MM.1S (cell line): ENCODE data around the gene VEPH1.

ENCODE experiments used
- DNase-seq: peaks from one replicate; pipeline ENCODE4 v3.0.0-alpha.2; 2015
- H2AFZ ChIP-seq: fragments of 300-600 bp; sonication (generic); 2 replicates; pipeline ENCODE4 v1.6.0; 2016; ENCODE audit warnings: antibody characterized with exemption, low read length
- H3F3A ChIP-seq: fragments of 300-600 bp; sonication (generic); 2 replicates; pipeline ENCODE4 v1.6.1; 2016; ENCODE audit warnings: mild to moderate bottlenecking, antibody characterized with exemption, low read length, moderate library complexity, mixed read lengths; ENCODE audit not compliant: insufficient read depth
- H3K27ac ChIP-seq: fragments of 300-600 bp; sonication (generic); 2 replicates; pipeline ENCODE4 v1.5.1; 2016; ENCODE audit warnings: mild to moderate bottlenecking, low read length
- H3K27me3 ChIP-seq: fragments of 300-600 bp; sonication (generic); replicated peaks from 2 replicates; pipeline ENCODE4 v1.6.0; 2016; ENCODE audit warnings: low read length; ENCODE audit not compliant: insufficient read depth
- H3K36me3 ChIP-seq: fragments of 300-600 bp; sonication (generic); replicated peaks from 2 replicates; pipeline ENCODE4 v1.6.1; 2016; ENCODE audit warnings: mild to moderate bottlenecking, low read length, mixed read lengths; ENCODE audit not compliant: insufficient read depth
- H3K4me1 ChIP-seq: fragments of 300-600 bp; sonication (generic); 2 replicates; pipeline ENCODE4 v1.6.1; 2016; ENCODE audit warnings: low read length, mixed read lengths
- H3K4me2 ChIP-seq: fragments of 300-600 bp; sonication (generic); 2 replicates; pipeline ENCODE4 v1.6.0; 2016; ENCODE audit warnings: low read depth, low read length
- H3K4me3 ChIP-seq: fragments of 300-600 bp; sonication (generic); 2 replicates; pipeline ENCODE4 v1.5.1; 2016; ENCODE audit warnings: low read length, mixed read lengths
- H3K79me2 ChIP-seq: fragments of 300-600 bp; sonication (generic); 2 replicates; pipeline ENCODE4 v1.6.1; 2016; ENCODE audit warnings: mixed run types, low read length, mixed read lengths
- H3K9ac ChIP-seq: fragments of 300-600 bp; sonication (generic); 2 replicates; pipeline ENCODE4 v1.6.1; 2016; ENCODE audit warnings: low read length, mixed read lengths
- H3K9me2 ChIP-seq: fragments of 300-600 bp; sonication (generic); replicated peaks from 2 replicates; pipeline ENCODE4 v1.6.1; 2016; ENCODE audit warnings: mild to moderate bottlenecking, low read length, mixed read lengths; ENCODE audit not compliant: insufficient read depth
- H3K9me3 ChIP-seq: fragments of 300-600 bp; sonication (generic); replicated peaks from 2 replicates; pipeline ENCODE4 v1.6.1; 2016; ENCODE audit warnings: mild to moderate bottlenecking, low read length, mixed read lengths; ENCODE audit not compliant: insufficient read depth
- H4K20me1 ChIP-seq: fragments of 300-600 bp; sonication (generic); 2 replicates; pipeline ENCODE4 v1.6.1; 2016; ENCODE audit warnings: mild to moderate bottlenecking, low read length, moderate library complexity, mixed read lengths; ENCODE audit not compliant: insufficient read depth
- EZH2 ChIP-seq: fragments of 300-600 bp; sonication (generic); optimal IDR thresholded peaks from 2 replicates; pipeline ENCODE3; 2017; ENCODE audit warnings: low read depth, mild to moderate bottlenecking, antibody characterized with exemption, low read length, mixed read lengths
- EZH2phosphoT487 ChIP-seq: fragments of 300-600 bp; sonication (generic); IDR thresholded peaks from 2 replicates; pipeline ENCODE4 v1.6.1; 2018; ENCODE audit warnings: antibody characterized with exemption, low read length
- TF ChIP-seq, protein P1 (sequence below): fragments of 300-600 bp; sonication (generic); IDR thresholded peaks from 2 replicates; pipeline ENCODE4 v1.5.1; 2016; ENCODE audit warnings: antibody characterized with exemption, low read length, mixed read lengths

Gene VEPH1

DNA sequence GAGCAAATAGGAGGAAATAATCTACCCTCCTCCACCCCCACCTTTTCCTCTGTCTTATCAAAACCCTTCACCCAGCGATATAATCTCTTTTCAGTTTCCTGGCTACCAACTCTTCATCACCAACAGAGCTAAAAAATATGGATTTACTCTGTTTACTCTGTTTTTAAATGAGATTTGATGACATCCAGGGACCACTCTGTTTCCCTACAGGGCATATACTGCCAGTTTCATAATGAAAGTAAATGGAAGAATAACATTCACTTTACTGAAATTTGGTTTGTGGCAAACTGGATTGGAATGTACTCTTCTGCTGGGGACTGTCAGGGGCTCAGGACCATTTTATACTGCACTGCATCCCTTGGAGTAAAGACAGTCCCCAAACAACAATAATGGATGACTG lies 146.7 kb downstream of the VEPH1 start:
- Histone ChIP-seq H3K4me1 (no peaks in the 10 kb centered on the region), H3F3A (no peaks in the 10 kb centered on the region), H3K4me3 (no peak overlapping the region), H3K27me3 (no peaks in the 10 kb centered on the region), H2AFZ (no peak overlapping the region), H3K9me3 (no peaks in the 10 kb centered on the region), H3K4me2 (no peak overlapping the region), H3K36me3 (no peaks in the 10 kb centered on the region), H4K20me1 (no peaks in the 10 kb centered on the region), H3K9me2 (no peaks in the 10 kb centered on the region), H3K79me2 (no peaks in the 10 kb centered on the region), H3K9ac (no peak overlapping the region), H3K27ac (no peak overlapping the region)
- DNase-seq: no peak
- TF ChIP-seq, protein P1, sequence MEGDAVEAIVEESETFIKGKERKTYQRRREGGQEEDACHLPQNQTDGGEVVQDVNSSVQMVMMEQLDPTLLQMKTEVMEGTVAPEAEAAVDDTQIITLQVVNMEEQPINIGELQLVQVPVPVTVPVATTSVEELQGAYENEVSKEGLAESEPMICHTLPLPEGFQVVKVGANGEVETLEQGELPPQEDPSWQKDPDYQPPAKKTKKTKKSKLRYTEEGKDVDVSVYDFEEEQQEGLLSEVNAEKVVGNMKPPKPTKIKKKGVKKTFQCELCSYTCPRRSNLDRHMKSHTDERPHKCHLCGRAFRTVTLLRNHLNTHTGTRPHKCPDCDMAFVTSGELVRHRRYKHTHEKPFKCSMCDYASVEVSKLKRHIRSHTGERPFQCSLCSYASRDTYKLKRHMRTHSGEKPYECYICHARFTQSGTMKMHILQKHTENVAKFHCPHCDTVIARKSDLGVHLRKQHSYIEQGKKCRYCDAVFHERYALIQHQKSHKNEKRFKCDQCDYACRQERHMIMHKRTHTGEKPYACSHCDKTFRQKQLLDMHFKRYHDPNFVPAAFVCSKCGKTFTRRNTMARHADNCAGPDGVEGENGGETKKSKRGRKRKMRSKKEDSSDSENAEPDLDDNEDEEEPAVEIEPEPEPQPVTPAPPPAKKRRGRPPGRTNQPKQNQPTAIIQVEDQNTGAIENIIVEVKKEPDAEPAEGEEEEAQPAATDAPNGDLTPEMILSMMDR: no peak

DNA sequence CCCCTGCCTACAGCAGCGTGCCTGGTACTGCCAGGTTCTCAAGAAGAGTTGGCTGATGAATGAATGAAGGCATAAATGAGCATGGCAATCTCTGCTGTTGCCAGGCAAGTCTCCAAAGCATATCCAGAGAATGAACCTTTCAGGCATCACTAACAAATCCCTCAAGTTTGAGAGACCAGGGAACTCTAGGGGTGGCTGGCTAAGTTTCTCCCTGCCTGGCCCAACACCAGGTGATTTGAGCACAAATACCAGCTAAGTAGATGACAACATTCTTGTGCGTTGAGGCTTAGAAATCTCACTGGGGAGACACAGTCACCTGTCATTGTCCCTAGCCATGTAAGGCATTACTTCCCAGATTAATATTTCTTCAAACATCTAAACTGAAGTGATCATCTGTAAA lies 147.9 kb downstream of the VEPH1 start:
- no peaks in the 10 kb centered on the region for H3K27me3 ChIP-seq
- no peaks in the 10 kb centered on the region for H3K9me2 ChIP-seq
- H3F3A ChIP-seq: no peaks in the 10 kb centered on the region
- no peak for DNase-seq
- no peak overlapping the region for H3K9ac ChIP-seq
- H2AFZ ChIP-seq: no peak overlapping the region
- no peaks in the 10 kb centered on the region for H3K36me3 ChIP-seq
- no peak overlapping the region for H3K4me2 ChIP-seq
- TF ChIP-seq, protein P1: no peak
- TF ChIP-seq EZH2 (no peak), EZH2phosphoT487 (no peak)
- no peaks in the 10 kb centered on the region for H3K79me2 ChIP-seq
- H3K27ac ChIP-seq: no peak overlapping the region
- no peaks in the 10 kb centered on the region for H4K20me1 ChIP-seq
- H3K9me3 ChIP-seq: no peaks in the 10 kb centered on the region
- no peaks in the 10 kb centered on the region for H3K4me1 ChIP-seq
- no peak overlapping the region for H3K4me3 ChIP-seq

DNA sequence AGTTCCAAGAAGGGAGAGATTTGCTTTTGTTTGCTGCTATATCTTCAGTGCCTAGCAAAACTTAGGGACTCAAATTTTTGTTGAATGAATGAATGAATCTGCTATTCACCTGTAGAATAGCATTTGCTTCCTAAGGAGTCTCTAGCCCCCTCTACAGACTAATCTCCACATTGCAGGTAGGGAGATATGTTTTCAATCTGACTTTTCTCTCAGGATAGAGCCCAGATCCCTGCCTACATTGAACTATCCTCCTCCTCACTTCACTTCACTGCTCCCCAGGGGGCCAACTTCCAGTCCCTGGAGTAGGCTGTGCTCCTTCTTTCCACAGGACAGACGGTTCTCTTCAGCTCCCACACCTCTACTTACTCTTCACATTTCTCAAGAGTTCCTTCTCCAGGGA lies 148.5 kb downstream of the VEPH1 start:
- H3K9me2 ChIP-seq: no peaks in the 10 kb centered on the region
- H3K27ac ChIP-seq: no peak overlapping the region
- no peaks in the 10 kb centered on the region for H3K9me3 ChIP-seq
- H3F3A ChIP-seq: no peaks in the 10 kb centered on the region
- H3K9ac ChIP-seq: no peak overlapping the region
- no peak overlapping the region for H2AFZ ChIP-seq
- H3K4me1 ChIP-seq: no peaks in the 10 kb centered on the region
- no peak overlapping the region for H3K4me2 ChIP-seq
- TF ChIP-seq, protein P1: peak; percentile 53
- TF ChIP-seq EZH2phosphoT487: no peak
- DNase-seq: no peak
- H3K36me3 ChIP-seq: no peaks in the 10 kb centered on the region
- no peak overlapping the region for H3K4me3 ChIP-seq
- H3K27me3 ChIP-seq: no peaks in the 10 kb centered on the region
- no peaks in the 10 kb centered on the region for H4K20me1 ChIP-seq
- H3K79me2 ChIP-seq: no peaks in the 10 kb centered on the region

DNA sequence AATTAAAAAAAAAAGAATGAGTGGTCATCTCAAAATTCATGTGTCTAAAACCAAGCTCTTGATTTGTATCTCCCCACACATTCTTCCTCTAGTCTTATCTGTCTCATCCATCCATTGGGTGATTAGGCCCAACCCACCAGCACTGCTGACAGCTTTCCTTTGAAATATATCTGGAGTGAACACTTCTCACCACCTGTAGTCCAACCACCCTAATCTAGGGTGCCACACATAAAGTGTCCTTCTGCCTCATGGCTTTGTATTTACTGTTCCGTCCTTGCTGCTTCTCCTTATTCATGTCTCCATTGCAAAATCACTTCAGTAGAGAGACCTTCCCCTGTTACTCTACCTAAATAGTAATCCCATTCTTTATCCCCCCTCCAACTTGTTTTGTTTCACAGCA lies 149.0 kb downstream of the VEPH1 start:
- TF ChIP-seq, protein P1: no peak
- TF ChIP-seq EZH2phosphoT487 (no peak), EZH2 (no peak)
- Histone ChIP-seq H3K27me3 (no peaks in the 10 kb centered on the region), H4K20me1 (no peaks in the 10 kb centered on the region), H3K4me3 (no peak overlapping the region), H2AFZ (no peak overlapping the region), H3K9me2 (no peaks in the 10 kb centered on the region), H3K9ac (no peak overlapping the region), H3K4me2 (no peak overlapping the region), H3F3A (no peaks in the 10 kb centered on the region), H3K79me2 (no peaks in the 10 kb centered on the region), H3K4me1 (no peaks in the 10 kb centered on the region), H3K36me3 (no peaks in the 10 kb centered on the region), H3K27ac (no peak overlapping the region), H3K9me3 (no peaks in the 10 kb centered on the region)
- DNase-seq: no peak
